ENCODE data around the gene CPN2.

Gene CPN2

GRCh38 chr3:194386648-194387047 is 35.5 kb upstream of the CPN2 start:
- no peak for DNase-seq (ENCODE audit: low spot score)
- TF ChIP-seq CTCF (IDR thresholded peaks at IDR 0.05), result no peak
- H3K4me3 ChIP-seq, result no peak overlapping the region

GRCh38 chr3:194386066-194386465 is 34.9 kb upstream of the CPN2 start:
- no peak for DNase-seq (ENCODE audit: low spot score)
- no peak for TF ChIP-seq CTCF (IDR thresholded peaks at IDR 0.05)
- Histone ChIP-seq H3K4me3 (no peak overlapping the region), H3K27ac (no peak overlapping the region)

More at GRCh38 chr3:194386648-194387047, 35.5 kb upstream of the CPN2 start:
- no peak overlapping the region for H3K27ac ChIP-seq

- DNase-seq (ENCODE audit: low spot score), result no peak
- Histone ChIP-seq H3K4me3 (no peak overlapping the region), H3K27ac (no peak overlapping the region)
- no peak for TF ChIP-seq CTCF (IDR thresholded peaks at IDR 0.05)
Observed at GRCh38 chr3:194384569-194385001, 33.5 kb upstream of the CPN2 start.

GRCh38 chr3:194384156-194384555 is 33.0 kb upstream of the CPN2 start:
- DNase-seq (ENCODE audit: low spot score), result no peak
- no peak for TF ChIP-seq CTCF (IDR thresholded peaks at IDR 0.05)
- Histone ChIP-seq H3K4me3 (no peak overlapping the region), H3K27ac (no peak overlapping the region)

- Histone ChIP-seq H3K4me3 (no peak overlapping the region), H3K27ac (no peak overlapping the region)
- DNase-seq (ENCODE audit: low spot score), result no peak
- no peak for TF ChIP-seq CTCF (IDR thresholded peaks at IDR 0.05)
Observed at GRCh38 chr3:194383276-194383940, 32.3 kb upstream of the CPN2 start.

- Histone ChIP-seq H3K27ac (no peak overlapping the region), H3K4me3 (no peak overlapping the region)
- no peak for TF ChIP-seq CTCF (IDR thresholded peaks at IDR 0.05)
- peak; percentile 64 for DNase-seq (ENCODE audit: low spot score)
Observed at GRCh38 chr3:194382892-194383223, 31.7 kb upstream of the CPN2 start.

- no peak for TF ChIP-seq CTCF (IDR thresholded peaks at IDR 0.05)
- DNase-seq (ENCODE audit: low spot score), result peak; percentile 21
- Histone ChIP-seq H3K4me3 (no peak overlapping the region), H3K27ac (no peak overlapping the region)
Observed at GRCh38 chr3:194382196-194382891, 31.2 kb upstream of the CPN2 start.

Measured in coronary artery (tissue), 2 donors.